ENCODE measurements around the gene HIPK3.

GRCh38 chr11:33358150-33358831 is 101.1 kb downstream of the HIPK3 start:
- TF ChIP-seq USF1 (IDR thresholded peaks at IDR 0.05) (no peak), EP300 (IDR thresholded peaks at IDR 0.05; ENCODE audit: borderline replicate concordance) (no peak), NFIC (IDR thresholded peaks at IDR 0.05) (no peak), TAF1 (IDR thresholded peaks at IDR 0.05; ENCODE audit: low read depth) (no peak), TEAD4 (IDR thresholded peaks at IDR 0.05) (no peak)
- TF ChIP-seq, protein P1, sequence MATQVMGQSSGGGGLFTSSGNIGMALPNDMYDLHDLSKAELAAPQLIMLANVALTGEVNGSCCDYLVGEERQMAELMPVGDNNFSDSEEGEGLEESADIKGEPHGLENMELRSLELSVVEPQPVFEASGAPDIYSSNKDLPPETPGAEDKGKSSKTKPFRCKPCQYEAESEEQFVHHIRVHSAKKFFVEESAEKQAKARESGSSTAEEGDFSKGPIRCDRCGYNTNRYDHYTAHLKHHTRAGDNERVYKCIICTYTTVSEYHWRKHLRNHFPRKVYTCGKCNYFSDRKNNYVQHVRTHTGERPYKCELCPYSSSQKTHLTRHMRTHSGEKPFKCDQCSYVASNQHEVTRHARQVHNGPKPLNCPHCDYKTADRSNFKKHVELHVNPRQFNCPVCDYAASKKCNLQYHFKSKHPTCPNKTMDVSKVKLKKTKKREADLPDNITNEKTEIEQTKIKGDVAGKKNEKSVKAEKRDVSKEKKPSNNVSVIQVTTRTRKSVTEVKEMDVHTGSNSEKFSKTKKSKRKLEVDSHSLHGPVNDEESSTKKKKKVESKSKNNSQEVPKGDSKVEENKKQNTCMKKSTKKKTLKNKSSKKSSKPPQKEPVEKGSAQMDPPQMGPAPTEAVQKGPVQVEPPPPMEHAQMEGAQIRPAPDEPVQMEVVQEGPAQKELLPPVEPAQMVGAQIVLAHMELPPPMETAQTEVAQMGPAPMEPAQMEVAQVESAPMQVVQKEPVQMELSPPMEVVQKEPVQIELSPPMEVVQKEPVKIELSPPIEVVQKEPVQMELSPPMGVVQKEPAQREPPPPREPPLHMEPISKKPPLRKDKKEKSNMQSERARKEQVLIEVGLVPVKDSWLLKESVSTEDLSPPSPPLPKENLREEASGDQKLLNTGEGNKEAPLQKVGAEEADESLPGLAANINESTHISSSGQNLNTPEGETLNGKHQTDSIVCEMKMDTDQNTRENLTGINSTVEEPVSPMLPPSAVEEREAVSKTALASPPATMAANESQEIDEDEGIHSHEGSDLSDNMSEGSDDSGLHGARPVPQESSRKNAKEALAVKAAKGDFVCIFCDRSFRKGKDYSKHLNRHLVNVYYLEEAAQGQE (IDR thresholded peaks at IDR 0.05; ENCODE audit: low read depth) = no peak
- TF ChIP-seq, protein P2, sequence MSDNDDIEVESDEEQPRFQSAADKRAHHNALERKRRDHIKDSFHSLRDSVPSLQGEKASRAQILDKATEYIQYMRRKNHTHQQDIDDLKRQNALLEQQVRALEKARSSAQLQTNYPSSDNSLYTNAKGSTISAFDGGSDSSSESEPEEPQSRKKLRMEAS (IDR thresholded peaks at IDR 0.05) = no peak

Data from Ishikawa (cell line).